HG03342 (cell line): ENCODE measurements around the gene RANBP1.

Source experiments
- ATAC-seq: cut with Tn5 transposase; IDR thresholded peaks from one replicate; pipeline ENCODE4 v1.9.1; 2021; ENCODE audit warnings: mild to moderate bottlenecking, moderate library complexity; ENCODE audit not compliant: unreplicated experiment

Gene RANBP1

GRCh38 chr22:20133930-20134549 is 18.1 kb downstream of the RANBP1 start:
- no peak for ATAC-seq

- no peak for ATAC-seq
Measured at GRCh38 chr22:20135265-20135664, 19.4 kb downstream of the RANBP1 start.

- no peak for ATAC-seq
Measured at GRCh38 chr22:20135806-20136602, 20.1 kb downstream of the RANBP1 start.

GRCh38 chr22:20136603-20136873 is 20.6 kb downstream of the RANBP1 start:
- ATAC-seq: no peak

- no peak for ATAC-seq
Measured at GRCh38 chr22:20137113-20137512, 21.2 kb downstream of the RANBP1 start.

- no peak for ATAC-seq
Measured at GRCh38 chr22:20137671-20138416, 21.9 kb downstream of the RANBP1 start.

- ATAC-seq: no peak
Measured at GRCh38 chr22:20138417-20138738, 22.5 kb downstream of the RANBP1 start.

- ATAC-seq: no peak
Measured at GRCh38 chr22:20138868-20139267, 23.0 kb downstream of the RANBP1 start.

- ATAC-seq: no peak
Measured at GRCh38 chr22:20139391-20140106, 23.6 kb downstream of the RANBP1 start.

GRCh38 chr22:20140107-20140445 is 24.2 kb downstream of the RANBP1 start:
- ATAC-seq: no peak

- ATAC-seq: no peak
Measured at GRCh38 chr22:20140521-20140964, 24.6 kb downstream of the RANBP1 start.

- no peak for ATAC-seq
Measured at GRCh38 chr22:20141186-20142077, 25.5 kb downstream of the RANBP1 start.

- no peak for ATAC-seq
Measured at GRCh38 chr22:20142711-20143621, 27.1 kb downstream of the RANBP1 start.

GRCh38 chr22:20143883-20144665 is 28.2 kb downstream of the RANBP1 start:
- no peak for ATAC-seq

- no peak for ATAC-seq
Measured at GRCh38 chr22:20145206-20145831, 29.4 kb downstream of the RANBP1 start.

- ATAC-seq: no peak
Measured at GRCh38 chr22:20145832-20146223, 29.9 kb downstream of the RANBP1 start.

GRCh38 chr22:20146777-20147176 is 30.9 kb downstream of the RANBP1 start:
- no peak for ATAC-seq

- ATAC-seq: no peak
Measured at GRCh38 chr22:20147237-20147988, 31.5 kb downstream of the RANBP1 start.
